K562 (cell line): ENCODE data around the gene MRPS24. TPM values are rescaled to one million over a fixed set of nuclear protein-coding genes. Genes with fewer than 3 reads are reported as not detected.

Experiments
- ETV6 ChIP-seq, 3 experiments: fragments of 150-350 bp in 1 of 3; sonication (generic) in 1 of 3; formaldehyde crosslinking in 1 of 3; IDR thresholded peaks; 2 replicates each; pipeline versions ENCODE4 v1.6.1 to v1.8.0; 2014 to 2022; ENCODE audit warnings: borderline replicate concordance in 2 of 3, low read depth in 2 of 3, antibody characterized with exemption in 1 of 3, low read length in 1 of 3, mild to moderate bottlenecking in 1 of 3, missing genetic modification reagents in 1 of 3
- MED1 ChIP-seq: sonication (generic); formaldehyde crosslinking; IDR thresholded peaks from 2 replicates; pipeline ENCODE4 v1.8.1; 2023; ENCODE audit warnings: missing genetic modification reagents, borderline replicate concordance
- MTF1 ChIP-seq: fragments of 250-450 bp; sonication (Bioruptor Pico); IDR thresholded peaks from 2 replicates; pipeline ENCODE4 v1.9.0; 2021; ENCODE audit warnings: moderate library complexity, mild to moderate bottlenecking, inconsistent platforms, borderline replicate concordance
- MYC ChIP-seq, 2 experiments: fragments of 250-450 bp in 1 of 2; sonication (Bioruptor Pico) in 1 of 2; IDR thresholded peaks; 2 replicates each; pipeline versions ENCODE4 v1.5.1 to v1.6.1; 2012 to 2021; ENCODE audit warnings: low read depth in 2 of 2, borderline replicate concordance in 1 of 2, improper control_type of control experiment in 1 of 2, low read length in 1 of 2, mild to moderate bottlenecking in 1 of 2, moderate library complexity in 1 of 2
- PTTG1 ChIP-seq: fragments of 450-650 bp; IDR thresholded peaks from 2 replicates; pipeline ENCODE4 v1.6.1; 2016; ENCODE audit warnings: low read depth, mild to moderate bottlenecking, missing genetic modification characterization, missing compliant biosample characterization
- SIRT6 ChIP-seq: IDR thresholded peaks from one replicate; pipeline ENCODE4 v1.6.1; 2012; ENCODE audit warnings: low read depth, mild to moderate bottlenecking, control low read depth, inconsistent platforms, low read length, moderate library complexity
- ZFX ChIP-seq: sonication (generic); formaldehyde crosslinking; IDR thresholded peaks from 2 replicates; pipeline ENCODE4 v1.8.0; 2022; ENCODE audit warnings: mild to moderate bottlenecking, missing genetic modification reagents, moderate library complexity
- ZNF318 ChIP-seq, 2 experiments: fragments of 450-650 bp; IDR thresholded peaks; 2 replicates each; pipeline ENCODE4 v1.6.1; 2016; ENCODE audit warnings: mild to moderate bottlenecking in 2 of 2, borderline replicate concordance in 1 of 2, low read depth in 1 of 2, moderate library complexity in 1 of 2
- polyA plus RNA-seq, 8 experiments: library from polyadenylated mRNA; depleted of rRNA in 4 of 8; stranded (reverse) in 5 of 8; unstranded in 3 of 8; fragments of >200 nt; fragmentation: Nextera tagmentation in 2 of 8; fragmentation: Illumina TruSeq in 1 of 8; extraction: Ambion mirVana in 2 of 8; extraction: Trizol in 1 of 8; gene quantifications; 2 replicates each; pipeline versions ENCODE4 v1.2.1 to v1.2.3, GENCODE V29; 2011 to 2014; ENCODE audit warnings: inconsistent platforms in 1 of 8, missing spikeins in 1 of 8
- total RNA-seq, 7 experiments: library from RNA; depleted of rRNA in 6 of 7; stranded (reverse); fragments of >200 nt in 6 of 7; fragmentation: Illumina TruSeq in 2 of 7; extraction: Trizol in 2 of 7; gene quantifications; 2 replicates each; pipeline versions ENCODE4 v1.2.1 to v1.2.3, GENCODE V29; 2011 to 2021; ENCODE audit warnings: low replicate concordance in 1 of 7
- TF ChIP-seq, protein P1 (sequence below), 2 experiments: IDR thresholded peaks in 1 of 2; conservative IDR thresholded peaks in 1 of 2; 2 replicates each; pipeline ENCODE4 v1.6.1; 2016; ENCODE audit warnings: low read depth in 2 of 2, mild to moderate bottlenecking in 1 of 2, missing compliant biosample characterization in 1 of 2, missing genetic modification characterization in 1 of 2, moderate library complexity in 1 of 2
- TF ChIP-seq, protein P2 (sequence below): fragments of 450-650 bp; IDR thresholded peaks from 2 replicates; pipeline ENCODE4 v1.6.1; 2018; ENCODE audit warnings: mild to moderate bottlenecking, low read depth; ENCODE audit not compliant: partially characterized antibody

Gene MRPS24
- total and polyA plus RNA-seq, 9 of the 15 experiments (the other 6 are each of a cell fraction or from before 2014, with no cell fraction given): 51.4 to 214 (median 169) TPM

- peak in 1 of 2 experiments; percentile 88; a peak in 2 of 4 replicates for TF ChIP-seq ZNF318 (IDR thresholded peaks at IDR 0.05; ENCODE audit: borderline replicate concordance in 1 of 2, low read depth in 1 of 2)
- TF ChIP-seq, protein P1, sequence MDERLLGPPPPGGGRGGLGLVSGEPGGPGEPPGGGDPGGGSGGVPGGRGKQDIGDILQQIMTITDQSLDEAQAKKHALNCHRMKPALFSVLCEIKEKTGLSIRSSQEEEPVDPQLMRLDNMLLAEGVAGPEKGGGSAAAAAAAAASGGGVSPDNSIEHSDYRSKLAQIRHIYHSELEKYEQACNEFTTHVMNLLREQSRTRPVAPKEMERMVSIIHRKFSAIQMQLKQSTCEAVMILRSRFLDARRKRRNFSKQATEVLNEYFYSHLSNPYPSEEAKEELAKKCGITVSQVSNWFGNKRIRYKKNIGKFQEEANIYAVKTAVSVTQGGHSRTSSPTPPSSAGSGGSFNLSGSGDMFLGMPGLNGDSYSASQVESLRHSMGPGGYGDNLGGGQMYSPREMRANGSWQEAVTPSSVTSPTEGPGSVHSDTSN (CRISPR knock-in tag; IDR thresholded peaks at IDR 0.05; ENCODE audit: low read depth): no peak
- TF ChIP-seq, protein P1 (tag; conservative IDR thresholded peaks at IDR 0.05; ENCODE audit: low read depth): peak; percentile 53; the same call in 1 of the 2 replicates
- no peak for TF ChIP-seq MED1 (CRISPR knock-in tag)
- no peak for TF ChIP-seq ZFX
- no peak for TF ChIP-seq SIRT6
- TF ChIP-seq, protein P2, sequence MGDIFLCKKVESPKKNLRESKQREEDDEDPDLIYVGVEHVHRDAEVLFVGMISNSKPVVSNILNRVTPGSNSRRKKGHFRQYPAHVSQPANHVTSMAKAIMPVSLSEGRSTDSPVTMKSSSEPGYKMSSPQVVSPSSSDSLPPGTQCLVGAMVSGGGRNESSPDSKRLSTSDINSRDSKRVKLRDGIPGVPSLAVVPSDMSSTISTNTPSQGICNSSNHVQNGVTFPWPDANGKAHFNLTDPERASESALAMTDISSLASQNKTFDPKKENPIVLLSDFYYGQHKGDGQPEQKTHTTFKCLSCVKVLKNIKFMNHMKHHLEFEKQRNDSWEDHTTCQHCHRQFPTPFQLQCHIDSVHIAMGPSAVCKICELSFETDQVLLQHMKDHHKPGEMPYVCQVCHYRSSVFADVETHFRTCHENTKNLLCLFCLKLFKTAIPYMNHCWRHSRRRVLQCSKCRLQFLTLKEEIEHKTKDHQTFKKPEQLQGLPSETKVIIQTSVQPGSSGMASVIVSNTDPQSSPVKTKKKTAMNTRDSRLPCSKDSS: no peak
- no peak for TF ChIP-seq PTTG1 (tag)
- no peak for TF ChIP-seq ETV6 (IDR thresholded peaks at IDR 0.05; ENCODE audit: borderline replicate concordance in 1 of 2, low read depth in 2 of 2, low read length in 1 of 2)
- no peak for TF ChIP-seq ETV6 (CRISPR knock-in tag; IDR thresholded peaks at IDR 0.05; ENCODE audit: borderline replicate concordance)
- TF ChIP-seq MTF1 (CRISPR knock-in tag): no peak
- peak; percentile 81 for TF ChIP-seq MYC (IDR thresholded peaks at IDR 0.05; ENCODE audit: low read depth, low read length)
- TF ChIP-seq MYC (CRISPR knock-in tag; IDR thresholded peaks at IDR 0.05; ENCODE audit: borderline replicate concordance, low read depth): no peak
Measured at GRCh38 chr7:43834463-43835251, 34.7 kb downstream of the MRPS24 start (continued).
